Neural progenitor cell (in vitro differentiated cells): ENCODE results near the gene OR9I1.

Experiments used
- CTCF ChIP-seq: fragments of 200-600 bp; sonication (generic); IDR thresholded peaks from 2 replicates; pipeline ENCODE4 v1.5.1; 2017; ENCODE audit warnings: antibody characterized with exemption, mild to moderate bottlenecking
- EZH2phosphoT487 ChIP-seq: fragments of 200-600 bp; sonication (generic); IDR thresholded peaks from 2 replicates; pipeline ENCODE4 v1.6.1; 2017; ENCODE audit warnings: antibody characterized with exemption

- TF ChIP-seq CTCF (no peak), EZH2phosphoT487 (no peak)
These were observed 8.8 kb upstream of the OR9I1 start for GRCh38 chr11:58134151-58134550.
